ENCODE data around the gene CIC. TPM values are rescaled to one million over a fixed set of nuclear protein-coding genes. Genes with fewer than 3 reads are reported as not detected.

The CIC gene
- total RNA-seq, 4 donors from 2014 or later, result 40.5 to 72.8 (median 67.2) TPM

- no peak for TF ChIP-seq POLR2A (IDR thresholded peaks at IDR 0.05)
- no peak for TF ChIP-seq CTCF (IDR thresholded peaks at IDR 0.05)
- Histone ChIP-seq H3K27me3 (peaks cover 0 to 3% of the 10 kb centered on the region in 2 donors), H3K4me3 (no peak overlapping the region), H3K9me3 (peaks cover 0 to 3% (median 0%) of the 10 kb centered on the region in 4 donors), H3K27ac (no peak overlapping the region), H3K4me1 (peaks cover 0 to 14% (median 7%) of the 10 kb centered on the region in 4 donors), H3K36me3 (no peaks in the 10 kb centered on the region)
- DNase-seq, result no peak
These were observed 42.6 kb downstream of the CIC start for GRCh38 chr19:42311657-42312056.

GRCh38 chr19:42312370-42312769, 43.3 kb downstream of the CIC start:
- DNase-seq, result no peak
- Histone ChIP-seq H3K27ac (no peak overlapping the region), H3K27me3 (peaks cover 0 to 3% of the 10 kb centered on the region in 2 donors), H3K9me3 (peaks cover 0 to 3% (median 0%) of the 10 kb centered on the region in 4 donors), H3K4me1 (peaks cover 0 to 14% (median 7%) of the 10 kb centered on the region in 4 donors), H3K4me3 (no peak overlapping the region), H3K36me3 (no peaks in the 10 kb centered on the region)
- no peak for TF ChIP-seq CTCF (IDR thresholded peaks at IDR 0.05)
- no peak for TF ChIP-seq POLR2A (IDR thresholded peaks at IDR 0.05)

DNA sequence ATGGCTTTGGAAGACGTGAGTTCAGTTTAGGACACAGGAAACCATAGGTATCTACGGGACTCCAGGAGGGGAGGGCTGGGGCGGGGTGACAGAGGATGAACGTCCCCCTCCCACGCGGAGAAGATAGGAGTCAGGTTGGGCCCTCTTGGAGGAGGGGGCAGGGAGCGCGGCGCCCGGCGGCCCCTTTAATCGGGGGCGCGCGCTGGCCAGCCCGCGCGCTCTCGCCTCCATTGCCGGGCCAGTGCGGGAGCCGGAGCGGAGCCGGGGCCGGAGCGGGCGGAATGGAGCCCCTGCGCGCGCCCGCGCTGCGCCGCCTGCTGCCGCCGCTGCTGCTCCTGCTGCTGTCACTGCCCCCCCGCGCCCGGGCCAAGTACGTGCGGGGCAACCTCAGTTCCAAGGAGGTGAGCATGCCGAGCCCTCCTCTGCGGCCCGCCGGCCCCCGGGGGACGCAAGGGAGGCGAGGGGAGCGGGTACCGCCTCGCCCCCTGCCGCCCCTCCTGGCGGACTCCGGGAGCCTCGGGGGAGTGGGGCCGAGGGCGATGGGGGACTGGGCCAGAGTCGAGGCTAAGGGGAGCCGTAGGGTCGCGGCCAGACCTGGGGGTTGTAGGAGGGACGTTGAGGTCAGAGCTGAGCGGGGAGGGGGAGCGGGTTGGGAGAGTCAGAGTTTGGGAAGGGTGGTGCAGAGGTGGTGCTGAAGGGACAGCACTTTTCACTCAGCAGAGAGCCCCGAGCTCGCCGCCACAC, 44.2 kb downstream of the CIC start, which contains the start of gene TMEM145:
TMEM145 (plus strand) TSS at position 214 of the 744 bp plus-strand sequence; CDS start at position 282, 68 bp downstream.
- H3K36me3 ChIP-seq, result no peaks in the 10 kb centered on the region
- peaks cover 0 to 3% of the 10 kb centered on the region in 2 donors for H3K27me3 ChIP-seq
- H3K4me1 ChIP-seq, result peaks cover 0 to 14% (median 7%) of the 10 kb centered on the region in 4 donors
- H3K27ac ChIP-seq, result no peak within 1 kb of the TSS
- peaks cover 0 to 3% (median 0%) of the 10 kb centered on the region in 4 donors for H3K9me3 ChIP-seq
- TF ChIP-seq CTCF (IDR thresholded peaks at IDR 0.05), result peak in 1 of 6 experiments; percentile 6
- no peak for TF ChIP-seq POLR2A (IDR thresholded peaks at IDR 0.05)
- peak in 1 of 3 donors; percentile 24 for DNase-seq
- H3K4me3 ChIP-seq, result peak within 1 kb of the TSS; percentile 10 to 62 (median 48)

DNA sequence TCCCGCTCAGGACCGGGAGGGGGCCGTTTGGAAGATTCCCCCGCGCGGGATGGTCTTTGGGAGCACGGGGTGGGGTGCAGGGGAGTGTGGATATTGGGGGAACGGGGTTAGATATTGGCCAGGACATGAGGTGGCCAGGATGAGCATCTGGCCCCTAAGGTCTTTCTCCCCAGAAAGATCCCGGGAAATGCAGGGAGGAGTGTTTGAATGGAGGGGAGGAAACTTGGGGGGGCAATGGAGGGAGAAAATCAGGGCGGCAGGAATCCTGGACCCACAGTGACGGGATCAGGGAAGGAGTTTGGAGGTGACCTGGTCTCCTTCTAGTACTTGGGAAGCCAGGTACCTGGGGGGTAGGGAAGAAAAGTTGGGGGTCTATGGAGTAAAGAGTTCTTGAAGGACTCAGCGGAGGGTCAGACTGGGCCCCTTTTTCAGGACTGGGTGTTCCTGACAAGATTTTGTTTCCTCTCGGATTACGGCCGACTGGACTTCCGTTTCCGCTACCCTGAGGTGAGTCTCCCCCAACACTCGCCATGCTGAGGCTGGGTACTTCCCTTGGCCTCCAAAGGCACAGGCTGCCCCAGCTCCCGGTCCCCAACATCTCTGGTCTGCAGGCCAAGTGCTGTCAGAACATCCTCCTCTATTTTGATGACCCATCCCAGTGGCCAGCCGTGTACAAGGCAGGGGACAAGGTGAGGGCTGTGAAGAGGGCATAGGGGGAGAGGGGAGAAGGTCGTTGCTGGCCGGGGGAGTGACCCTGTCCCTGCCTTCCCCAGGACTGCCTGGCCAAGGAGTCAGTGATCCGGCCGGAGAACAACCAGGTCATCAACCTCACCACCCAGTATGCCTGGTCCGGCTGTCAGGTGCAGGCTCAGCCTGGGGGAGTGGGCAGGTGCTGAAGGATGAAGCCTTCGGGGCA, 45.0 kb downstream of the CIC start:
- H3K4me3 ChIP-seq, result peak overlapping the region in 2 of 4 donors; percentile 59 to 62
- DNase-seq, result no peak
- TF ChIP-seq POLR2A (IDR thresholded peaks at IDR 0.05) (no peak), CTCF (IDR thresholded peaks at IDR 0.05) (no peak)
- H3K27ac ChIP-seq, result no peak overlapping the region
- H3K4me1 ChIP-seq, result peaks cover 0 to 14% (median 7%) of the 10 kb centered on the region in 4 donors
- H3K27me3 ChIP-seq, result peaks cover 0 to 3% of the 10 kb centered on the region in 2 donors
- H3K36me3 ChIP-seq, result no peaks in the 10 kb centered on the region
- H3K9me3 ChIP-seq, result peaks cover 0 to 3% (median 0%) of the 10 kb centered on the region in 4 donors

GRCh38 chr19:42315024-42315423, 46.0 kb downstream of the CIC start:
- peaks cover 0 to 3% (median 0%) of the 10 kb centered on the region in 4 donors for H3K9me3 ChIP-seq
- no peak overlapping the region for H3K27ac ChIP-seq
- no peak for DNase-seq
- peaks cover 0 to 3% of the 10 kb centered on the region in 2 donors for H3K27me3 ChIP-seq
- no peak overlapping the region for H3K4me3 ChIP-seq
- TF ChIP-seq POLR2A (IDR thresholded peaks at IDR 0.05), result no peak
- TF ChIP-seq CTCF (IDR thresholded peaks at IDR 0.05), result no peak
- peaks cover 0 to 14% (median 7%) of the 10 kb centered on the region in 4 donors for H3K4me1 ChIP-seq
- H3K36me3 ChIP-seq, result no peaks in the 10 kb centered on the region
